ENCODE data around the gene OXGR1.
"Not testable (repeated sequence)": the region's sequence is repeated elsewhere in the genome, so short reads cannot be mapped to it uniquely, and the experiment has no call there.

OXGR1 gene

DNA sequence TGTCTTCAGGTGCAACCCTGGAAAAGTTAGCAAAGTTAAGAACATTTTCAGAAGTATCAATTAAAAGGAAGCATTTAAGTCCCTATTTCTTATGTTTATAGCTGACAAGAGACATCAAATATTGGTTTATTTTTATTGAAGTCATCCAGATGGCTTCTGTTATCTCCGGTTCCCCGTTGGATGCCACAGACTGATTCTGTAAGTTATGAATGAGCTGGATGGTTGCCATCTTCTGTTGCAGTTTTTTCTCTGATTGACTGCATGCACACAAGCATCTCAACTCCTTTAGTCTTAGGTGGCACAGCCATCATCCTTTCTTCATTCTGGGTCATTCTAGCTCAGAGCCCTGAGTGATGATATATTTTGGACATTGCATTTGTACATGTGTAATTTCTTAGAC, 10.6 kb upstream of the OXGR1 start:
- no peak for DNase-seq

DNA sequence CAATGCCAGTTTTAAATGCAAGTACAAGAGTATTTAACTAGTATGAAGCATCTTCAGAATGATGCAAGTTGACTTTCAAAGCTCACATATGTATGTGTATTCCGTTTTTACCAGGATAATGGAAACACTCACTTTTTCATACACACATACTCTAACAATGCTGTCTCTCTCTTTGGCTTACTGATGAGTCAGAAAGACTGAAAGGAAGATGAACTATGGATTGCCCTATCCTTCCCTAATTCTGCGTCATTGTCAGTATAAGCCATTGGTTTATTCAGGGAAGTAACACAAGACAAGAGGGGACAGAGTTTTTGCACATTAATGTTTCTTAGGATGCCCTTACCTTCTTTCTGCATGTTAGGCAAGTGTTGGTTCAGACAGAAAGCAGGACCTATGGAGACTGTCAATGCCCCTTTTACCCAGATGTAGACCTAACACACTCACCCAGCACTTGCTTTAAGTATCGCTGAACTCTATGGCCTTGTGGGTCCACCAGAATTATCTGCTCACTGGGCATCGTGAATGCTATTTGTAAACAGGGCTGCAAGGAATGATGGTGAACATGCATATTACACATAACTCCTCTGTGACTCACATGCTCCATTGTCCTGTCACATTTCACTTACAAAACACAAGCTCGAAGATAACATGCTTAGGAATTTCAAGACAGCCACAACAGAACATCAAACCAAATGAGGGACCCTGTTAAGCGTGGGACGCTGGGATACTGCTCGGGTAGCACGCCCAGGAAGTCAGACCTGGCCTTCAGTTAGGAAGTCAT, 10.0 kb upstream of the OXGR1 start:
- no peak for DNase-seq

GRCh38 chr13:97003071-97003470, 8.8 kb upstream of the OXGR1 start:
- no peak for DNase-seq

GRCh38 chr13:97002581-97002980, 8.3 kb upstream of the OXGR1 start:
- no peak for DNase-seq

DNA sequence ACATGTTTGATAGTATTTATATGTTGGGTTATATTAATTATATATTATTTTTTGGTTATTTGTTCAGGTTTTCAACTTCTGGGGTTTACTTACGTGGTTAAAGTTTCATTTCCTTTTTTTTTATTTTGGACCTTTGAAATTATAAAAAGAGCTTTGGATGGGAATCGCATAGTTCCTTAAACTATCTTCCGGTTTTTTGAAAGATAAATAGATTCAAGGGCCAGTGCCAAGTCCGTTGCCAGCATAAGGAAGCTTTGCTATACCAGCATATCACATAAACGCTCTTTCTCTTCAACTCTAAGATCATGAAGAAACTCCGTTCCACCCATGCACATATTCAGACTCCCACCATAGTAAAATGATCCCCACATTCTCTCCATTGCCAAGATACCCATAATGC, 7.4 kb upstream of the OXGR1 start:
- no peak for DNase-seq

DNA sequence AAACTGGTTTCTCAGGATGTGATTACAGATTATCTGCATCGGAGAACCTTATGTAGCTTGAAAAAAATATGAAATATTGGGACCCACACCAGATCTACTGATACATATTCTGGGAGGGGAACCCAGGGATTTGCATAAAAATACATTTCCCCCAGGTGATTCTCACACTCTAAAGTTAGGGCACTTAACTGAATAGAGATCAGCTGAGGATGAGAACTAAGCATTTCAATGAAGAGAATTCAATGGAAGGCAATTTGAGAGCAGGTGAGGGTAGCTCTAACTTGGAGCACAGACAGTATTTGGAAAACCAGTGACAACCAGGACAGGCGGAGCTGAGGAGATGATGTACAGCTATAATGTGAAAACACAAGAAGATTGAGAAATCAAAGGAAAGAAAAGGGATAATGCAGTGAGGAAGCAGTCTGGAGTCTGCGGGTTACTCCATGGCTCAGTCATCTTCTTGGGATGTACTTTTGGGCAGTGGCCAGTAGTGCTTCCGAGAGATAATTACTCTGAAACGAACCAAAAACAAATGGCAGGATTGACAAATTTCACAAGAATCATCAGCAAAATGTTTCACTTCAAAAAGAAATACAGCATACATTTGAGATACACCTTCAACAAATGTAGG, 6.1 kb upstream of the OXGR1 start:
- DNase-seq: no peak

DNA sequence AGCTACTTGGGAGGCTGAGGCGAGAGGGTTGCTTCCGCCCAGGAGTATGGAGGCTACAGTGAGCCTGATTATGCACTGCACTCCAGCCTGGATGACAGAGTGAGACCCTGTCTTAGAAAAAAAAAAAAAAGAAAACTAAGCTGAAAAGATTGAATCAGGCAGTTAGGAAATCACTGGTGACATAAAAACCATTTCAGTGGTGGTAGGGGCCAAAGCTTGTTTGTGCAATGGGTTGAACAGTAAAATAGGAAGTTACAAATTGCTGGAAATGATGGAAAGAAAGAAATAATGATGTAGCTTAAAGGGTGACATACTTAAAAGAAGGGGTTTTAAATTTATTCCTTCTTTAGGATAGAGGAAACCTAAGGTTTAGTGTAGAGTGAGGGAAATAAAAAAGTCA, 4.8 kb upstream of the OXGR1 start:
- DNase-seq: no peak

DNA sequence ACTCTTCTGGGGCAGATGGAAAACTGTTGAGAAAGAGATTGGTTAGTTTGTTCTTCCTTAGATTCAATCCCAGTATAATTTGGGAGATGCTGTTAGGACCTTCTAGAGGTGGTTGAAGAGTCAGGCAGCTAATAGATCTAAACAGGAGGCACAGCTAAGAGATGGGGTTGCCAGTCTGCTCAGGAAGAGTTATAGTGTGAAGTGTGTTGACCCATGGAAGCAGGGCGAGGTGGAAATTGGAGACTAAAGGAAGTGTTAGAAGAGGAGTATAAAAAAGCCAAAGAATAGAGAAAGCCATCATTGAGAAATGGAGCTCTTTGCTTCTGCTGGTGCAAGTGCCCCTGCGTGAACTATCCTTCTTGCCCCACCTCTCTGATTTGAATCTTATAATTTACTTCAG, 3.8 kb upstream of the OXGR1 start:
- no peak for DNase-seq

DNA sequence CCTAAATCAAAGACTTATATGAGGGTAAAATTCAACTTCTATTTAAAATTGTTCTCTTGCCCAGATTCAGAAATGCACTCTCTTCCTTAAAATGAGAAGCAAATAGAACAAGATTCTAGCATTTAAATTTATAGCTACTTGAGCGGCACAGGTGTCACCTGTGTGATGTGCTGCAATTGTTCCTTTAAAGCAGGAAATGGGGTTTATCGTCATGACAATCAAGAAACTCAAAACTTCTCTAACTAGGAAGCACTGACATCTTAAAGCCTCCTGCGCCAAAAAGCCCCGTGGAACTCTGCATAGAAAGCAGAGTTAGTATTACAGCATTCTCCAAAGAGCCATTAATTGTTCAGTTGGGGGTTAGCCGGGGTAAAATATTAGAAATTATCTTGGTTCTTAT, 2.6 kb upstream of the OXGR1 start:
- no peak for DNase-seq

DNA sequence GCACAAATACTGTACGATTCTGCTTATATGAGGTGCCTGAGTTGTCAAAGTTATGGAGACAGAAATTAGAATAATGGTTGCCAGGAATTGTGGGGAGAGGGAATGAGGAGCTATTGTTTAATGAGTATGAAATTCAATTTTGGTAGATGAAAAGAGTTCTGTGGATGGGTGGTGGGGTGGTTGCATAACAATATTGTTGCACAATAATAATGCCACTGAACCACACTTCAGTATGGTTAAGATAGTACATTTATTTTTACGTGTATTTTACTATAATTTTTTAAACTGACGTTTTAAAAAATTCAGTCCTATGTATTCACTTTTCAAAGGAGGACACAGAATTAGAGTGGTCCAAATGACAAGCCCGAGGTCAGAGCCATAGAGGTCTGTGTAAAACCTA, 1.8 kb upstream of the OXGR1 start:
- no peak for DNase-seq

DNA sequence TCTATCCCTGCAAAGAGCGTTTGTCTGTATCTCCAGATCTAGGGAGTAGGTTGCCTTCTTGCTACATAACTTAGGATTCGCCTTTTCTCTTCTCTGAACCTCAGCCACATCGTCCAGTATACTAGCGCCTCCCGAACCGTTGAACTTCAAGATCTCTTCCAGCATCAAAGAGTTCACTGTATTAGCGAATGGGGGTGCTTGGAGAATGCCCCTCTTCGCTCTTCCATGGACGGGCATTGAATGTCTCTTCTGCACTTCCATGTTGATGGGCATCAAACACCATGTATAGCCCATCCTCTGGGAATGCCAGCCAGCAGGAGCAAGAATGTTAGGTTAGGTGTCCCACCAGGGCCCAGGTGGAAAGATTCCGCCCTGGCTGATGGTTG, 575 bp upstream of the OXGR1 start:
- DNase-seq: no peak

DNA sequence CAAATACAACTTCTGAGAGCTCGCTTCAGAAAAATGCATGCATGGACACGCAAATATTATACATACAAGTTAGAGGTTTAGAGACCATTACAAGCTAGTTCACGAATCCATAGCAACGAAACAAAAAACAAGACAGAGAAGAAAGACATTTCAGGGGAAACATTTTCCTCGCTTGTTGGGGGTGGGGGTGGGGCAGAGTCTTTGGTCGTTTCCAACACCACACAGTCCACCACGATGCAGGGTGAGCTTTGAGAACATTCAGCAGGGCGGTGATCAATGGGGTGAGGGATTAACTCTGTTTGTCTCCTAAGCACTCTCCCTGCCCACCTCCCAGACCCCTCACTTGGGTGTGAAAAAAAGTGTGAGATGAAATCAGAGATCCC, 651 bp downstream of the OXGR1 start:
- no peak for DNase-seq

- DNase-seq: no peak
These were observed 1.6 kb downstream of the OXGR1 start for GRCh38 chr13:96992633-96993032.

GRCh38 chr13:96991072-96991471, 3.2 kb downstream of the OXGR1 start:
- no peak for DNase-seq

DNA sequence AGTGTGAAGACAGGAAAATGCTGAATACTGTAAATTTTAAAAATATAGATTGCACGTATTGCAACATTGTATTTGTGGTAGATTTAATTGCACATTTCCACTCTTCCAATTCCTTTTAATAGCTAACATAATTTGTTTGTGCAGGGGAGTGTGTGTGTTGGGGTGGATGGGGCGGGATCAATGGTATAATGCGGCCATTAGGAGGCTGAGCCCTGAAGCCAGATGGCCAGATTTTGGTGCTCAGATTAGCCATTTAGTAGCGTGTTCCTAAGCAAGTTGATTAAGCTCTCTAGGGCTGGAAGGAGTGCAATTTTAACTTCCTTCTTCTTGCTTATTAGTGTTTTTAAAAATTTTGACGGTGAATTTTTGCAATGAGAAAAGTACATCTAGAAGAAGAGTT, 5.8 kb downstream of the OXGR1 start:
- DNase-seq: no peak

DNA sequence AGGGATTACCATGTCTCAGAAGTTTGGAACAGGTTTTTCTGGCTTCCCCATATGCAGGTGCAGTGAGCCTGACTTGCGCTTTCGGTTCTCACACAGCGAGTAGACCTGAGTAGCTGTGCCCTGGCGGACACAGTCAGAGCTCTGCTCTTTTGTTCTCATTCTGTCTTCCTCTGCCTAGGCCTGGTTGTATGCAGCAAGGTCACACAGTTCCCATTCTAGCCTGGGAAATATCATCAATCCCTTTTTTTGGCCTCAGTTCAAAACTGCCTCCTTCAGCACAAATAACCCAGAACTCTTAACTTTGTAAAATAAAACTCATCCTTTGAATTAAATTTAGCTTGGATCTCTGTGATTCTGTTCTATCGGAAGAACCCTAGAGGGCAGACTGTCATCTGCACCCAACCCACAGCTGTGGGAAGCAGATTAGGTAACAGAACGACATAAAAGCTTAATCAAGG, 10.2 kb downstream of the OXGR1 start:
- DNase-seq: no peak

GRCh38 chr13:96982672-96983071, 11.6 kb downstream of the OXGR1 start:
- no peak for DNase-seq

DNA sequence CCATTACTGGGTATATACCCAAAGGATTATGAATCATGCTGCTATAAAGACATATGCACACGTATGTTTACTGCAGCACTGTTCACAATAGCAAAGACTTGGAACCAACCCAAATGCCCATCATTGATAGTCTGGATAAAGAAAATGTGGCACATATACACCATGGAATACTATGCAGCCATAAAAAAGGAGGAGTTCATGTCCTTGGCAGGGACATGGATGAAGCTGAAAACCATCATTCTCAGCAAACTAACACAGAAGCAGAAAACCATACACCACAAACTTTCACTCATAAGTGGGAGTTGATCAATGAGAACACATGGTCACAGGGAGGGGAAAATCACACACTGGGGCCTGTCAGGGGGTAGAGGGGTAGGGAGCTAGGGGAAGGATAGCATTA, 14.4 kb downstream of the OXGR1 start:
- not testable (repeated sequence) for DNase-seq

DNA sequence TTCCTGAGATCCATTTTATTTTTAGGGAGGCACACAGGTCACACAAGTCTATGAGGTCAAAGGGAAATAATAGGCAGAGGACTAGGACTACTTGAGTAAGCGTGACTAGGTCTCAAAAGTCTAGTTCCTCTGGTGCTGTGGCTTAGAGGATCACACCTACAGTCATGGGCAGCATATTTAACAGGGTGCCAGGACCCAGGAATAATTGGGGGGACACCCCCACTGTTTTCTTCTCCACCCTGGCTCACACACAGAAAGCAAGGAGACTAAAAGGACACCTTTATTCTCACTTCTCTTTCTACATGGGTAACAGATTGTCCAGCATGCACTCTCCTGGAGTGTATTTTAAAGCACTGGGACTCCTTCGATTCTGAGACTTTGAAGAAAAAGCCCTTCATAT, 26.2 kb downstream of the OXGR1 start:
- DNase-seq: no peak

DNA sequence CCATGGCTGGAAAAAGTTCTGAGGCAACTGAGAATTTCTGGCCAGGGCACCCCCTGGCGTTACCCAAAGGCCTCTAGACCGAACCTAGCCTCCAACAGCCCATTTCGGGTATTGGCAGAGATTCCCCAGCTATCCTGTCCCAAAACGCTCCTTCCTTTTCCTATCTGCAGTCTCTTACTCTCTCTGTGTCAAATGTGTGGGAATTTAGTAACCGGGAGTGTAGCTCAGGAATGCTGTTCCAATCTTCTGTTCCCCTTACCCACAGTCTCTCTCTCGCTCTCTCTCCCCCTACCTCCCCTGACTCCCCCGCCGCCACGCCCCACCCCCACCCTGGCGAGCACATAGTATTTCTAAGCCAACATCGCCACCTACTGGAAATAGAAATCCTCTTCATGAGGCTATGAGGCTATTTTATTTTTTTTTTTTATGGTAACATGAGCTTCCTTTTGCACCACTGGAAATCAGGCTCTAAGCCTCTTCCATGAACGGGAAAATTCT, 27.0 kb downstream of the OXGR1 start:
- no peak for DNase-seq

GRCh38 chr13:96966415-96967102, 27.7 kb downstream of the OXGR1 start:
- no peak for DNase-seq

DNA sequence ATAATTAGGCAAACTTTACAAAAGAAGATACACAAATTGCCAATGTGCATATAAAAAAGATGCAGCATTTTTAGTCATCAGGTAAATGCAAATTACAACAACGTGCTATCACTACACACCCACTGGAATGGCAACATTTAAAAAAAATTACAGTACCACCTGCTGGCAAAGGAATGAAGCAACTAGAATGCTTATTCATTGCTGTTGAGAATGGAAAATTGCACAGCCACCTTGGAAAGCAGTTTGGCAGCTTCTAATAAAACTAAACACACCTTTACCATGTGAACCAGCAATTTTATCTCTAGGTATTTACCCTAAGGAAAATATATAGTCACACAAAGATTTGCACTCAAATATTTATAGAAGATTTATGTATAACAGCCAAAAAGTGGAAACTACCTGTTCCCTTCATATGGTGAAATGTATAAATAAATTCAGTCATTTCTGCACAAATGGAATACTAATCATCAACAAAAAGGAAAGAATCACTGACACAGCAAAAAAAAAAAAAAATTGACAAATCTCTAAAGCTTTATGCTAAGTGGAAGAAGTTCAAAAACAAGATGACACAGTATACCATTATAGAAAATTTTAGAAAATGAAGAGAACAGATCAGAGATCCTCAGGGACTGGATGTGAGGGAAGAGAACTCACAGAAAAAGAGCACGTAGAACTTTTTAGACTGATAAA, 30.3 kb downstream of the OXGR1 start:
- no peak for DNase-seq

DNA sequence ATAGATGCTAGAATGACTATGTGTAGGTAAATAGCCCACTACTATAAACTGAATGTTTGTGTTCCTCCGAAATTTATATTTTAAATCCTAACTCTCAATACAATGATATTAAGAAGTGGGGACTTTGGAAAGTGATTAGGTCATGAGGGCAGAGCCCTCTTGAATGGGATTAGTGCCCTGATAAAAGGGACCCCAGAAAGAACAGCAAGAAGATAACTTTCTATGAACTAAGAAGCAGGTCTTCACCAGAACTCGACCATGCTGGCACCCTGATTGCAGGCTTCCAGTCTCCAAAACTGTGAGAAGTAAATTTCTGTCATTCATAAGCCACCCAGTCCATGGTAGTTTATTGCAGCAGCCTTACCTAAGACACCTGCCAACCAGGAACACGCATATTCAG, 33.9 kb downstream of the OXGR1 start:
- no peak for DNase-seq

All from stimulated activated CD4-positive, alpha-beta T cell treated with anti-CD3 and anti-CD28 coated beads, Interleukin-4, amount 100 ng/mL, for 1 hour (primary cell).